MCF 10A (cell line): ENCODE measurements around the gene PPP1CA. TPM values are rescaled to one million over a fixed set of nuclear protein-coding genes. Genes with fewer than 3 reads are reported as not detected.
A peak's percentile ranks its signal among the peaks of the same experiment; 100 is the strongest.

ENCODE experiments used
- BruUV-seq: library from RNA; stranded (reverse); fragments of 400-500 nt; replicated peaks from 2 replicates; lab custom pipeline; 2021; lab: Mats Ljungman, UMichigan
- CTCF ChIA-PET: fragments of 300-600 bp; sonication (Branson Sonifier 250); formaldehyde crosslinking; extraction: SDS; loops from one replicate; lab custom pipeline; 2021; ENCODE audit warnings: antibody characterized with exemption, inconsistent platforms; lab: Yijun Ruan, JAX
- POLR2A ChIA-PET: fragments of 300-600, 350-650 bp; sonication (Branson Sonifier 250); formaldehyde crosslinking; extraction: SDS; loops from one replicate; lab custom pipeline; 2020; ENCODE audit warnings: antibody characterized with exemption, inconsistent platforms; lab: Yijun Ruan, JAX
- DNase-seq: peaks from one replicate; pipeline ENCODE4 v3.0.0-alpha.2; 2018; ENCODE audit not compliant: unreplicated experiment
- H3K27ac Mint-ChIP-seq: one replicate; pipeline ENCODE4 v1.8.0; 2022; ENCODE audit warnings: mild to moderate bottlenecking, low read depth, mixed read lengths; ENCODE audit not compliant: unreplicated experiment
- H3K27me3 Mint-ChIP-seq: one replicate; pipeline ENCODE4 v1.8.0; 2022; ENCODE audit warnings: mixed read lengths; ENCODE audit not compliant: insufficient read depth, unreplicated experiment
- H3K36me3 Mint-ChIP-seq: one replicate; pipeline ENCODE4 v1.8.0; 2022; ENCODE audit warnings: mild to moderate bottlenecking, moderate library complexity, mixed read lengths; ENCODE audit not compliant: insufficient read depth, unreplicated experiment
- H3K4me1 Mint-ChIP-seq: one replicate; pipeline ENCODE4 v1.8.0; 2022; ENCODE audit warnings: mixed read lengths; ENCODE audit not compliant: insufficient read depth, unreplicated experiment
- H3K4me3 Mint-ChIP-seq: one replicate; pipeline ENCODE4 v1.8.0; 2022; ENCODE audit warnings: mild to moderate bottlenecking, moderate library complexity, mixed read lengths; ENCODE audit not compliant: unreplicated experiment
- H3K9me3 Mint-ChIP-seq: one replicate; pipeline ENCODE4 v1.8.0; 2022; ENCODE audit warnings: mixed read lengths; ENCODE audit not compliant: unreplicated experiment
- CTCF ChIP-seq: fragments of 200-600 bp; IDR thresholded peaks from one replicate; pipeline ENCODE4 v1.8.0; 2022; ENCODE audit warnings: antibody characterized with exemption, mild to moderate bottlenecking; ENCODE audit not compliant: unreplicated experiment
- intact Hi-C: fragments of 100-400 bp; cut with micrococcal nuclease; formaldehyde crosslinking; loops from 2 replicates; pipeline ENCODE4 v1.14.1; 2022
- total RNA-seq: library from RNA; stranded (reverse); gene quantifications from 2 replicates; pipeline ENCODE4 v1.2.3, GENCODE V29; 2022

PPP1CA gene
- total RNA-seq, 1 experiment from 2014 or later, result 143 TPM

- Mint-ChIP-seq H3K27me3 (no peaks in the 10 kb centered on the region), H3K4me1 (peaks cover 5% of the 10 kb centered on the region), H3K36me3 (peaks cover 35% of the 10 kb centered on the region), H3K27ac (no peak overlapping the region), H3K4me3 (no peak overlapping the region), H3K9me3 (no peaks in the 10 kb centered on the region)
- ChIA-PET POLR2A (interaction anchor here (0.7 kb wide), 2 partner anchors 15 to 554 kb away, joined by 3 read pairs; no protein-coding TSS in a partner anchor), CTCF (interaction anchor here (1.2 kb wide), 1 partner anchor 13 kb away, joined by 4 read pairs; no protein-coding TSS in a partner anchor)
- no peak for DNase-seq
- no peak for TF ChIP-seq CTCF
- intact Hi-C loops, result no loop called here
- BruUV-seq, result TSS peak; percentile 57
Observed at GRCh38 chr11:67397986-67398660, 3.5 kb downstream of the PPP1CA start.

DNA sequence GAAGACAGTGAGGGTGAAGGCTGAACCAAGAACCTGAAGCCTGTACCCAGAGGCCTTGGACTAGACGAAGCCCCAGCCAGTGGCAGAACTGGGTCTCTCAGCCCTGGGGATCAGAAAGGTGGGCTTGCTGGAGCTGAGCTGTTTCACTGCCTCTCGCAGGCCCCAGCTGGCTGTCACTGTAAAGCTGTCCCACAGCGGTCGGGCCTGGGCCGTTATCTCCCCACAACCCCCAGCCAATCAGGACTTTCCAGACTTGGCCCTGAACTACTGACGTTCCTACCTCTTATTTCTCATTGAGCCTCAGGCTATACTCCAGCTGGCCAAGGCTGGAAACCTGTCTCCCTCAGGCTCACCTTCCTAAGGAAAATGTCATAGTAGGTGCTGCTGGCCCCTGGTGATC lies 4.1 kb downstream of the PPP1CA start:
- POLR2A ChIA-PET, result interaction anchor here (0.7 kb wide), 2 partner anchors 15 to 554 kb away, joined by 3 read pairs; no protein-coding TSS in a partner anchor
- no peaks in the 10 kb centered on the region for H3K9me3 Mint-ChIP-seq
- CTCF ChIA-PET, result interaction anchor here (0.6 to 1.7 kb wide), 5 partner anchors 12 to 76 kb away, joined by 3 to 4 read pairs (median 4); partner anchors contain the start of gene CLCF1
- no peak for DNase-seq
- BruUV-seq, result no TSS peak
- no peak overlapping the region for H3K4me3 Mint-ChIP-seq
- no peak overlapping the region for H3K27ac Mint-ChIP-seq
- peaks cover 9% of the 10 kb centered on the region for H3K4me1 Mint-ChIP-seq
- no peak for TF ChIP-seq CTCF
- H3K27me3 Mint-ChIP-seq, result no peaks in the 10 kb centered on the region
- intact Hi-C loops, result no loop called here
- H3K36me3 Mint-ChIP-seq, result peaks cover 39% of the 10 kb centered on the region

DNA sequence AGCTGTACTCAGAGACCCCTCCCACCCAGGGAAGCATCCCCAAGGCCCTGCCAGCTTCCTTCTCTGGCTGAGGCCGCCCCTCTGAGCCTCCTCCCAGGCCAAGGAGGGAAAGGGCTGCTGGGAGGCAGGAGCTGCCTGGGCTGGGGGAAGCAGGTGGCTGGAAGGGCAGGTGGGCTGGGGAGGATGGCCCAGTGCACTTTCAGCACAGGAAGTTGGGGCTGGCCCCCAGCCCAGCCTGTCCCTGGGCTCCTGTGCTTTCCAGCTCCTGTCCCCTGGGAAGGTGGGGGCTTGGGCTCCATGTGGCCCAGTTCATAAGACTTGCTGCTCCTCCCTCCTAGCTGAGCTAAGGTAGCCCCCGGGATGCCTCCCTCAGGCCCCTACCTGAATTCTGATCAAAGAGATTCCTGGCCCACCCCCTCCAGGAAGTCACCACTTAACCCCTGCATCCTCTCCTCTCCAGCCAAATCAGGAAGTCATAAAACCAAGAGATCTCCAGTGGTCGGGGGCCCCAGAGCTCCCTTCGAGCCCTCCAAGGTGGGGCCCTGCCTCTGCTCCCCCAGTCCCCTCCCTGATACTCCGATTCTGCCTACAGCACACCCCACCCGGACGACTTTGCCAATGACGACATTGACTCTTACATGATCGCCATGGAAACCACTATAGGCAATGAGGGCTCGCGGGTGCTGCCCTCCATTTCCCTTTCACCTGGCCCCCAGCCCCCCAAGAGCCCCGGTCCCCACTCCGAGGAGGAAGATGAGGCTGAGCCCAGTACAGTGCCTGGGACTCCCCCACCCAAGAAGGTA lies 4.9 kb downstream of the PPP1CA start:
- TF ChIP-seq CTCF, result no peak
- Mint-ChIP-seq H3K4me1 (peaks cover 10% of the 10 kb centered on the region), H3K27ac (no peak overlapping the region), H3K9me3 (no peaks in the 10 kb centered on the region), H3K36me3 (peaks cover 47% of the 10 kb centered on the region), H3K4me3 (no peak overlapping the region), H3K27me3 (no peaks in the 10 kb centered on the region)
- POLR2A ChIA-PET, result interaction anchor here (0.8 kb wide), 1 partner anchor 72 kb away, joined by 4 read pairs; no protein-coding TSS in a partner anchor
- no TSS peak for BruUV-seq
- intact Hi-C loops, result no loop called here
- no peak for DNase-seq
- CTCF ChIA-PET, result interaction anchor here (0.6 to 1.7 kb wide), 6 partner anchors 14 to 77 kb away, joined by 3 to 4 read pairs (median 4); partner anchors contain the start of gene CLCF1

GRCh38 chr11:67396259-67396581 lies 5.4 kb downstream of the PPP1CA start:
- Mint-ChIP-seq H3K4me1 (peaks cover 10% of the 10 kb centered on the region), H3K27ac (no peak overlapping the region), H3K36me3 (peaks cover 52% of the 10 kb centered on the region), H3K9me3 (no peaks in the 10 kb centered on the region), H3K27me3 (no peaks in the 10 kb centered on the region), H3K4me3 (no peak overlapping the region)
- ChIA-PET CTCF (interaction anchor here (0.7 to 1.7 kb wide), 4 partner anchors 13 to 45 kb away, joined by 3 to 4 read pairs (median 4); no protein-coding TSS in a partner anchor), POLR2A (interaction anchor here (0.8 kb wide), 1 partner anchor 72 kb away, joined by 4 read pairs; no protein-coding TSS in a partner anchor)
- intact Hi-C loops, result no loop called here
- TF ChIP-seq CTCF, result no peak
- BruUV-seq, result no TSS peak
- no peak for DNase-seq
